ENCODE measurements around the gene SASH1.
"Not testable (repeated sequence)": the region's sequence is repeated elsewhere in the genome, so short reads cannot be mapped to it uniquely, and the experiment has no call there.

SASH1 gene

GRCh38 chr6:148329596-148330381 lies 12.8 kb upstream of the SASH1 start:
- DNase-seq, result no peak

DNA sequence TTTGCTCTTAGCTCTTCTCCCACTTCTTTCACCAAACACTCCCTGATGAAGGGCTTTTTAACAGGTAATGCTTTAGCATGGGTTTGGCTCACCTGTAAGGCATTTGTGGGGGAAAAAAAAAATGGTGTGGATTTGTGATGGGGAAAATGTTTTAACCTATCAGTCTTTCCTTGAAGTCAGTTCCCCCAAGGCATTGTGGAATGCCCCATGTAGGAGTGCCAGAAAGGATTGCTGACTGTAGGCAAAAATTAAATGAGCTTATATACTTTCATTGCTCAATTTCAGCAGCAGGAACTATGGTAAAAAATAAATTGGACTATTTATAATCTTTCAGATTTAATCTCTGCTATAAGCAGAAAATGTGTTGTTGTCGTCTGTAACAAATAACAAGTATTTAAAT lies 10.6 kb upstream of the SASH1 start:
- DNase-seq, result no peak

DNA sequence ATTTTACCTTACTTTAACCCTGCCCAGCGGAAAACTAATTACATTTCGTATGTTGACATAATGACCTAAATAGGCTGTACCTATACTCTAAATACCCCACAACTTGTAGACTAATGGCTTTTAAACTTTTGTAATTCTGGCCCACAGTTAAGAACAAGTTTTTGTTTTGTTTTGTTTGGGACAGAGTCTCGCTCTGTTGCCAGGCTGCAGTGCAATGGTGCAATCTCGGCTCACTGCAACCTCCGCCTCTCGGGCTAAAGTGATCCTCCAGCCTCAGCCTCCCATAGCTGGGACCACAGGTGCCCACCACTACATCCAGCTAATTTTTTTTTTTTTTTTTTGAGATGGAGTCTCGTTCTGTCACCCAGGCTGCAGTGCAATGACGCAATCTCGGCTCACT lies 5.7 kb upstream of the SASH1 start:
- no peak for DNase-seq

GRCh38 chr6:148339766-148340165 lies 2.9 kb upstream of the SASH1 start:
- DNase-seq, result no peak

DNA sequence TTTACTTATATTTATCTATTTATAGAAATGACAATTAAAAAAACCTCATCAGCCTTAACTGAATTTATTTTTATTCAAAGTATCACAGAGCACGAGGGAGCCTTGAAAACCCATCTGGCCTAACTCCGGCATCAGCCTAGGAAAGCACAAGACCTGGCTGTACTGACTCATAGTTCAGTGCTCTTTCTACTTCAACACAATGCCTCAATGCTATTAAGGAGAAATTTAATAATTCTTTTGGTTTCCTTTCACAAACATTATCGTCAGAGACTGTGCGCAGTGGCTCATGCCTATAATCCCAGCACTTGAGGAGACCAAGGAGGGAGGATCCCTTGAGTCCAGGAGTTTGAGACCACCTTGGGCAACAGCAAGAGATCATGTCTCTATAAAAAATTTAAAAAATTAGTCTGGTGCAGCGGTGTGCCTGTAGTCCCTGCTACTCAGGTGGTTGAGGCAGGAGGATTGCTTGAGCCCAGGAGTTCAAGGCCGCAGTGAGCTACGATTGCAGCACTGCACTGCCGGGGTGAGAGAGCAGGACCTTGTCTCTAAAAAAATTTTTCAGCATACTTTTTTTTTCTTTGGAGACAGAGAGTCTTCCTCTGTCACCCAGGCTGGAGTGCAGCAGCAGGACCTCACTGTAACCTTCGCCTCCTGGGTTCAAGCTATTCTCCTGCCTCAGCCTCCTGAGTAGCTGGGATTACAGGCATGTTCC lies 1.9 kb upstream of the SASH1 start:
- no peak for DNase-seq

GRCh38 chr6:148342100-148342349 lies 613 bp upstream of the SASH1 start:
- DNase-seq, result no peak

GRCh38 chr6:148343047-148343782 lies 577 bp downstream of the SASH1 start:
- no peak for DNase-seq

GRCh38 chr6:148345176-148345575 lies 2.5 kb downstream of the SASH1 start:
- no peak for DNase-seq

- no peak for DNase-seq
These were observed 2.9 kb downstream of the SASH1 start for GRCh38 chr6:148345578-148345977.

- DNase-seq, result no peak
These were observed 4.2 kb downstream of the SASH1 start for GRCh38 chr6:148346681-148347440.

- no peak for DNase-seq
These were observed 4.9 kb downstream of the SASH1 start for GRCh38 chr6:148347441-148348054.

GRCh38 chr6:148348335-148348734 lies 5.7 kb downstream of the SASH1 start:
- no peak for DNase-seq

- no peak for DNase-seq
These were observed 6.1 kb downstream of the SASH1 start for GRCh38 chr6:148348778-148349177.

DNA sequence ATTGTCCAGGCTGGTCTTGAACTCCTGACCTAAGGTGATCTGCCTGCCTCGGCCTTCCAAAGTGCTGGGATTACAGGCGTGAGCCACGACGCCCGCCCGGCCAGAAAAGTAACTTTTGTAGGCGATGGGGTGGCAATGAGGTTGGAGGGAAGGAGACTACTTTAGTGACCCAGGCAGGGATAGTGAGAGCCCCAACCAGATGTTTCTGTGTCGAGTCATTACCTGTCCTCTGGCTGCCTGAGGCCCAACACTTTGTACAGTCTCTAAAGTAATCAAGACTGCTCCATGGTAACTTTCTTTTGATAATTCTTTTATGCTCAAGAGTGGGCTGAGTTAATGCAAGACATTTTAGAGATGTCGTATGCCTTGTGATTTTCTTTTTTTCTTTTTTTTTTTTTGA lies 6.8 kb downstream of the SASH1 start:
- DNase-seq, result no peak

GRCh38 chr6:148351309-148351708 lies 8.7 kb downstream of the SASH1 start:
- no peak for DNase-seq

DNA sequence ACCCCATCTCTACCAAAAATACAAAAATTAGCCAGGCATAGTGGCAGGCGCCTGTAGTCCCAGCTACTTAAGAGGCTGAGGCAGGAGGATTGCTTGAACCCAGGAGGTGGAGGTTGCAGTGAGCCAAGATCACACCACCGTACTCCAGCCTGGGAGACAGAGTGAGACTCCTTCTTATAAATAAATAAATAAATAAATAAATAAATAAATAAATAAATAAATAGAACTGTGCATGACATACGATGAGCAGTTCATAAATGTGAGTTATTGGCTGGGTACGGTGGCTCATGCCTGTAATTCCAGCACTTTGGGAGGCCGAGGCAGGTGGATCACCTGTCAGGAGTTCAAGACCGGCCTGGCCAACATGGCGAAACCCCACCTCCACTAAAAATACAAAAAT lies 9.8 kb downstream of the SASH1 start:
- DNase-seq, result not testable (repeated sequence)

GRCh38 chr6:148358196-148358785 lies 15.7 kb downstream of the SASH1 start:
- DNase-seq, result no peak

GRCh38 chr6:148359228-148359627 lies 16.6 kb downstream of the SASH1 start:
- no peak for DNase-seq

DNA sequence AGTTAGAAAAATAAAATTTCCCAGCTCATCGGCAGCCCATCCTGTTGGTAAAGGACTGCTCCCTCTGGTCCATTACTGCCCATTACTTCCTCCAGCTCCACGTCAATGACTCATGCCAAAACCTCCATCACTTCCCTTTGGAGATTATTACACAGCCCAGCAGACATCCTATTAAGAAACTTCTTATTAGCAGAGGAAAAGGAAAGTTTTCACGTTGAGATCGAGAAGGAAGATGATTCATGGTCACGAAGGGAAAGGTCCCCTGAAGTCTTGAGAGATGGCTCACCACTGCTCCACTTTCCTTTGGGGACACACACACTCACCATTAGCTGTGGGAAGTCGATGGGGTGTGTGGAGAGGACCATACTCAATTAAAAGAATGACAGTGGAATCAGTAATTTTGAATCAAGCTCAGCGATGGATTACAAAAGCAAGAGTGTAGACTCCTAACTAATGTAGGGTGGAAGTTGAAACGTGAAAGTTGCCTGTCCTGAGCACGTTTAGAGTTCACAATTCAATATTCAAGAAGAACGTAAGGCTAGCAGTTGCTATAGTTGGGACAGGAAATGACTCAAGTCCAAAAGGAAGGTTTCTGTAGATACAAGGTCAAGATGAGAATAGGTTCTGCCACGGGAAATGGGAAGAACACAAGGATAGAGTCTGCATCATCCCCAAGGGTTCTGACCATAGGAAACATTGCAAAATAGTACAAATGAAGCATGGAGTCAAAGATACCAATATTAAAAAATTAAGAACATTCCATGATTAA lies 21.6 kb downstream of the SASH1 start:
- DNase-seq, result no peak

- no peak for DNase-seq
These were observed 22.4 kb downstream of the SASH1 start for GRCh38 chr6:148365041-148365440.

- no peak for DNase-seq
These were observed 24.9 kb downstream of the SASH1 start for GRCh38 chr6:148367411-148368024.

Measured in NCI-H446 (cell line).